ENCODE results near the gene IGSF9B. TPM values are rescaled to one million over a fixed set of nuclear protein-coding genes. Genes with fewer than 3 reads are reported as not detected.

Gene IGSF9B
- total RNA-seq, 1 donor from 2014 or later: 2.0 TPM

DNA sequence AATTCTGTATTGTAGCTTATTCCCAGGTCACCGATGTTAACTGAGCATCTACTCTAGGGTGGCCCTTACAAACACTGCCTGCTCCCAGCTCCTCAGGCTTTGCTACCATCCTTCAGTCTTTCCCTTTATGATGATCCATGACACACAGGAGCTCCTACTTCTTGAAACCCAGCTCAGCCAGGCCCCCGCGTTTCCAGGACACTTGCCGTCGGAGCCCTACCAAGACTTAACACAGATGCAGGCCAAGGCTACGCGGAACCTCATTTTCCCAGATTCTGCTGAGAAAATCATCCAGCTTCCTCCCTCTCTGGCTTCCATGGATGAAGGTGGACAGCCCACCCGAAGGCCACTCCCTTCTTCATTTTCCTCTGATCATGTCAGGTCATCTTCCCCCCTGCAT is 18.6 kb downstream of the IGSF9B start:
- DNase-seq: no peak

DNA sequence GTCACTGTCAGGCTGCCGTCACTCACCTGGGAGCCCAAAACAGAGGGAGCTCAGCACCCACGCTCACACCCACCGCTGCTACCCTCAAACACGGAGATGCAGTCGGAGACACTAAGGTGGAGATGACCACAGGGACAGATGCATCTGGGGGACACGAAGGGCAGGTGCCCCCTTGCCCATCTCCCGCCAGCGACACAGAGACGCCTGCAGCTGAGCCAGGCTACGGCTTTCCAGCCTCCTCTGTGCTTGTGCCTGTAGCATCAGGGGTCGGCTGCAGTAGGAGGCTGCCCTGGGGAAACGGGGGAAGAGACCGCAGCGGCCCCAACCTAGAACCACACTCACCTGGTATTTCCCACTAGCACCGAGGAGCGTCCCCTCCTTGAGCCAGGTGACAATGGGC is 19.3 kb downstream of the IGSF9B start:
- no peak for DNase-seq

DNA sequence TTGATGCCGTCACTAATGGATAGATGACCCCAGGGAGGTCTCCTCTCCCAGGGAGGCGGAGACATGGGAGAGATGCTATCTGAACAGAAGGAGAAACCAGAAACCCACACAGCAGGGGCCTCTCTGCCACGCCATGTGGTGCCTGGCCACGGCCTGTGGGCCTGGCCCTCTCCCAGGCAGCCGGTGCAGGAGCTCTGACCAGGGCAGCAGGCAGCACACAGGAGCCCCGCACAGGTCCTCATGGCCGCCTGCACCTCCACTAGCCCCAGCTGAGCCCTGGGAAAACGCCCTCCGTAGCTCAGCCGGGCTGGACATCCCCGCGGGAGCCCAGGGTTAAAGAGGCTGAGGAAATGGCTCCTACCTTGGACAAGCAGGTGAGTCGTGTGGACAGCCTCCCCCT is 19.8 kb downstream of the IGSF9B start:
- no peak for DNase-seq

DNA sequence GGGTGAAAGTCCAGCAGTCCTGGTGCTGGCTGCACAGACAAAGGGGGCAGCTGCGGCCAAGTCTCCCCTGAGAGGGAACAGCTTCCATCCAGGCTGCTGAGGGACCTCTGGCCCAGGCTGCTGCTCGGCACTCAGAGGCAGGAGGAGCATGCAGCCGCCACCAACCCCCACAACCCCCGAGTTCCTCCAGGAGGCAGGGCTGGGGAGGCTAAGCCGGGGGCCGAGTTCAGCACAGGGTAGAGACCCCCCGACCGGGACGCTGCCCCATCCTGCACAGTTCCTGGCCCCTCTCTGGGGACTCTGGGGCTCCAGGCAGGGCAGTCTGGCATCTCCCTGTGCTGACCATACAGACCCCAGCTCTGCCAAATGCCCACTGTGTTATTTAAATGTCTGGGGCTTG is 20.2 kb downstream of the IGSF9B start:
- DNase-seq: no peak

DNA sequence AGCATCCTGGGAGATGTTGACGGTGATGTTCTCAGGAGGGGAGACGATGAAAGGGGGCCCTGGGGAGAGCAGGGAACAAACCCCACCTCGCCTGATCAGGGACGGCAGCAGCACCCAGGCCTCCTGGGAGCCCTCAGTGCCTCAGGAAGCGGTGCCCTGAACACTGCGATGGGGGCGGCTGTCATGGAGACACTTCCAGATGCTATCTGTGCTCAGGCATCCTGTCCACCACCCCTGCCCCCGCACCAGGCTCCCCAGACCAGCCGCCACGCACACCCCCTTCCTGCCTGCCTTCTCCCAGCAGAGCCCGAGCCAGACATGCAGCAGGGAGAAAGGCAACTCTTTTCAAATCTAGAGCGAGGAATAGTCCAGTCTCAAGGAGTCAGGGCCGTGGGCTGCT is 20.6 kb downstream of the IGSF9B start:
- DNase-seq: no peak

DNA sequence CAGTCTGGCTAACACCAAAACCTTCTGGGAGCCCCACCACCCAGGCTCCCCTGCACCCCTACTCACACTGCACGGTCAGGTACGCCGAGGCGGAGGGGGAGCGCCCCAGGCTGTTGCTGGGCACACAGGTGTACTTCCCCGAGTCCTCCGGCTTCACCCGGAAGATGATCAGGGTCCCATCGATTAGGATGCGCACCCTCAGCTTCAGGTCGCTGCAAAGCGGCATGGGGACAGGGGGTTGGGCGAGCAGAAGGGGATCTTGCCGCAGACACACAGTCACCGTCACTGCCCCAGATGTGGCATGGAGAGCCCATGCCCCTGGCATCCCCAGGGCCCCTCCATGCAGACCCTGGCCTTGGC is 21.2 kb downstream of the IGSF9B start:
- no peak for DNase-seq

DNA sequence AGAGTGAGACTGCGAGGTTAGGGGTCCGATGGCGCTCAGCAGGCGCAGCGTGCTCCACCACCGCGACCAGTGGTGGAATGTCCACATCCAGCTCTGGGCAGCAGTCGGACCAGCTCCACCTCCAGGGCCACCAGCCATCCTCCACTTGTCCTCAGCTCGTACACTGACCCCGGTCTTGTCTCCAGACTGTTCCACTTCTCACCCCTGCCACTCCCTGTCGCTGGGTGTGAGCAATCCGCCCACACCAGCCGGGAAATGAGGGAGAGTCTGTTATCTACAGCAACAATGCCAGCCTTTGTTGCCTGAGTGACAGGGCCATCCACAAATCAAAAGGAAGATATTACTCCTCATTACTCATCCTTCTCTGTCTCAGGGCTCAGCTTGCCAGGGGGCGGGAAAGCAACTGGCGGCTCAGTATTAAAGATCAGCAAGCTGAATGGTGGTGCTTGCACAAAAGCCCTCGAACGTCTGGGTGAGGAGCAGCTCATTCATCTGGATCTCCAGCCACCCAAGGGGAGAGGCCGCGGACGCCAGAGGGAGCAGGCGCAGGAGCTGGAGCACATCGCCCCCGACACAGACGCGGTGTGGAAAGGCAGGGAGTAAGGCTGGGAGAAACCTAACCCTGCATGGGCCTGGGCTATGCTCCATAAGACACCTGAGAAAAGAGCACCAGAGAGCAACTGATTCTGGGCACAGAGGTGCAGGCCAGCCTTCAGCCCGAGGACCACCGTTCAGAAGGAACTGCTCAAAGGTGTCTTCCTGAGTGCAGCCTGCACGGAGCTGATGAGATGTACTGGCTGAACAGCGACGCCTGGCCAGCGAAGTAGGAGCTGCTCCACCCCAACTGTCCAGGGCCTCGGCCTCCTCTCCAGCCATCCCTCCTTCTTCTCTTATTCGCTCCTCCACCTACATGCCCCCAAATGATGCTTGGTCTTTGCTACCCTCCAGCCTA is 21.9 kb downstream of the IGSF9B start:
- peak; percentile 20 for DNase-seq

DNA sequence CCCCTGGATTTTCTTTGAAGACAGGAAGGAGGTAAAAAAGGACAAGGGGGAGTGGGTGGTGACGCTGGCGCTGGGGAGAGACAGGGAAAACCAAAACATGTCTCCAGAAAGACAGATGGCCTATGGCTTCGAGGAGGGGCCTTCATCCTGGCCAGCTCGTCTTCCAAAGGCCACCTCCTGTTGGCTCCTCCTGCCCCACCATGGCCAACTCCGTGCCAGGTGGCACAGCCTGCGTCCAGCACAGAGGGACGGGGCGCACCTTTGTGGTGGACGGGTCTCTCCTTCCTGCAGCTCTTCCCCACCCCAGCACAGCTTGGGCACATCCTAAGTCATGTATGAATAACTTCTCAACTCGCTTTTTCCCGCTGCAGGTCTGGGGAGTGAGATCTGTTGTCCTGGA is 22.7 kb downstream of the IGSF9B start:
- no peak for DNase-seq

DNA sequence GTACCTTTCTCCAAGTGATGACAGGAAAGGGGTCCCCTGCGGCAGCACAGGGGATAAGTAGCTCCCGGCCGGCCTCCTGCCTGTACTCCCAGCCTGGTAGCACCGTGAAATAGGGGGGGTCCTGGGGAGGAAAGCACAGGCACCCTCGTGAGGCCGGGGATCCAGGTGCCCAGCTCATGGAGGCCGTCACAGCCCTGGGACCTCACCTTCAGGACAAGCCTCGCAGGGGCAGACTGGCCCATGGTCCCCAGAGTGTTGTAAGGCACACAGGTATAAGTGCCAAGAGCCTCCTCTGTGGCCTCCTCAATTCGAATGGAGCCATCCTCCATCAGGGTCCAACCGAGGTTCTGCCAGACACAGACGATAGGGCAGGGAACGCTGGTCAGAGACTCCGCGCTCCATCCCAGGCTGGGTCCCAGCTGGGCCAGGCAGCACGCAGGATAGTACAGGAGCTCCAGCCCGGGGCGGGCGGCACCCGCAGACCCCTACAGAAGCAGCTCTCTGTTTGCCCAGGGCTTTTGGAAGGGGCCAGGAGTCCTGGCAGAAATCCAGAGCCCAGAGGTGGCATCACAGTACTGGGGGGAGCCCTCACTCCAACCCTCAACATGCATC is 25.2 kb downstream of the IGSF9B start:
- DNase-seq: no peak

DNA sequence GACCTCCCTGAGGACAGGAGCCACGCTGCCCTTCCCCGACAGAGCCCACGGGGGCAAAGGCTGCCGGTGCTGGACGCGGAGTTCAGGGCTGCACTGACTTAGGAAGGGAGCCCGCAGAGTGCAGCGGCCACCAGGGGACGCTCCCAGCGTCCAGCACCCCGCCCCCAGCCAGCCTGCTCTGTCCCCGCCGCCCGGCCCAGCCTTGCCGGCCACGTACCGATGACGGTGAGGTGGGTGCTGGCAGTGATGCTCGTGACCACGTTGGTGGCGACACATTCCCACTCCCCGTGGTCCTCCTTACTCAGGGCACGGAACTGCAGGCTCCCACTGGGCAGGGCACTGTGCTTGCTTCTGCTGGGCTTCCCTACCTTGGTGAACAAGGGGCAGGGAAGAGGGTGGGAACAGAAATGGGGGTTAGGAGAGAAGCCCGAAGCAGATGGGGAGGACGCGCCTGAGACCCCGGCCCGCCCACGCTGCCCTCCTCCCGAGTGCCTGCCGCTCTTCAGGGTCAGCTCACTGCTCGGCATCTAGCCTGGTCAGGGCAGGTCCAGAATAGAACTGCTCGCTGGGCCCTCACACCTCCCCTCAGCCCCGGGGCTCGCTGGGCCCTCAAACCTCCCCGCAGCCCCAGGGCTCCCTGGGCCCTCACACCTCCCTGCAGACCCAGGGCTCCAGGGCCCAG is 25.9 kb downstream of the IGSF9B start:
- no peak for DNase-seq

DNA sequence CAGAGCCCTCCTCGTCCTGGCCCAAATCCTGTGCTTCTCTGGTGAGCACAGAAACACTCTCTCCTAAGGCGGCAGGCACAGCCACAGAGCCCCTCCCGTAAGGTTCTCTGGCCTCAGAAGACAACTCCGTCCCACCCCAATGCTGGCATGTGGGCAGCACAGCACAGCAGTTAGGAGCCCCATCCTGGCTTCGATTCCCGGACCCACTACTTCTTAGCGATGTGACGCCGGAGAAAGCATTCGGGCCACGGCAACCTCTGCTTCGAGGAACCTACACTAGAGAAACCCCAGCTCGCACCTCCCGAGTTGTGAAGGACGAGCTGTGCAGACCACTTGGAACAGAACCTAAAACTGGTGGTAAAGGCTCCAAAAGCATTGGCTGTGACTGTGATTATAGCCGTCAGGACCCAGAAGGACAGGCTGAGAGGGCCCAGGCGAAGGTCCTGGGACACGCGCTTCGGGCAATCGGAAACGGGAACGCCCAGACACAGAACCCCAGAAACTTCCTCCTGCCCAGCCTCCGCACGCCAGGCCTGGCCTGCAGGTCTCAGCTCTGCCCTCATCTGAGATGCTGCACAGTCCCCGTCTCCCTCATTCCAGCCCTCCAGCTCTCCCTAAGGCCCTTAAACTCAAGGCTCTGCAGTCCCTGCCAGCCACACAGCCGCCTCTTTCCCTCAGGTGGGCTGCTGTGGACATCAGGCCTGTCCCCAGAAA is 26.6 kb downstream of the IGSF9B start:
- DNase-seq: no peak

DNA sequence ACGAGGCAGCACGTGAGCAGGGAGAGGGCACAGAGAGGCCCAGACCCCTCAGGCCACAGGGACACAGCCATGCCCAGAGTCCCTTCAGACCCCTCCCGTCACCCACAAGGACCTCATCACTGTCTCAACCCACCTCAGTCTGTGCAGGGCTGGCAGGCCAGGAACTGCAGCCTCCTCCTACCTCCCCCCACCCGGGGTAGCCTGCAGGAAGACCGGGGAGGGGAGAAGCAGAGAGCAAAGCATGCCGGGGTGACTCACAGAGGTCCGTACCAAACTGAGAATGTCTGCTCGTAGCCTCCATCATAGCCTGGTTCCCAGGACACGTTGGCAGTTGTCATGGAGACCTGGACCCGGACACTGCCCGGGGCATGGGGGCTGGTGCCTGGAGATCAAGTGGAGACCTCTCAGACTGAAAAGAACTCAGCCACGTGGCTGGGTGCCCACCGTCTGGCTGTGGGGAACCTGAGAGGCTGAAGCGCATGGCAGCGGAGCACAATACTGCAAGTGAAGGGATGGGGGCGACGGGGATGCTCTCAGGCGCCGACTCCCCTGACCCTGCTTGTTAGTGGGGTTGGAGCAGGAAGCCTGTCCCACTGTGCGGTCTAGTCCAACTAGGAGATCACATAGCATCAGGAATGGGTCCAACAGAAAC is 27.2 kb downstream of the IGSF9B start:
- no peak for DNase-seq

DNA sequence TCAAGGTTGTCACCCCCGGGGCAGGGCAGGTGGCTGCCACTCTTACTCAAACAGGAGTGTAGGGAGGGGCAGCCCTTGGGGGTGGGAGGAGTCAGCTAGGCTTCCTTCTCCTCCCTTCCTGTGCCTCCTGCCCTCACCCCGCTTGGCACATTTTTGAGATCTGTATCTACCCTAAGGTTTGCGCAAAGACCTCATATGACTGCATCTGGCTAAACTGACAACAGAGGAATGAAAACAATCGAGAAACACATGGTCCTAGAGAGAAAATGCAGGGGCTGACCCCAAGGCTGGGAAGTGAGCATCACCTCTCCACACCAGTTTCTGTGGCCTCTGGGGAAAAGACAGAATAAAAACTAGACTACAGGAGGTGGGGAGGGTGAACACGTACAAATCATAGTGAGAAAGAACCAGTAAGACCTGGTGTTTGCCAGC is 28.1 kb downstream of the IGSF9B start:
- no peak for DNase-seq

DNA sequence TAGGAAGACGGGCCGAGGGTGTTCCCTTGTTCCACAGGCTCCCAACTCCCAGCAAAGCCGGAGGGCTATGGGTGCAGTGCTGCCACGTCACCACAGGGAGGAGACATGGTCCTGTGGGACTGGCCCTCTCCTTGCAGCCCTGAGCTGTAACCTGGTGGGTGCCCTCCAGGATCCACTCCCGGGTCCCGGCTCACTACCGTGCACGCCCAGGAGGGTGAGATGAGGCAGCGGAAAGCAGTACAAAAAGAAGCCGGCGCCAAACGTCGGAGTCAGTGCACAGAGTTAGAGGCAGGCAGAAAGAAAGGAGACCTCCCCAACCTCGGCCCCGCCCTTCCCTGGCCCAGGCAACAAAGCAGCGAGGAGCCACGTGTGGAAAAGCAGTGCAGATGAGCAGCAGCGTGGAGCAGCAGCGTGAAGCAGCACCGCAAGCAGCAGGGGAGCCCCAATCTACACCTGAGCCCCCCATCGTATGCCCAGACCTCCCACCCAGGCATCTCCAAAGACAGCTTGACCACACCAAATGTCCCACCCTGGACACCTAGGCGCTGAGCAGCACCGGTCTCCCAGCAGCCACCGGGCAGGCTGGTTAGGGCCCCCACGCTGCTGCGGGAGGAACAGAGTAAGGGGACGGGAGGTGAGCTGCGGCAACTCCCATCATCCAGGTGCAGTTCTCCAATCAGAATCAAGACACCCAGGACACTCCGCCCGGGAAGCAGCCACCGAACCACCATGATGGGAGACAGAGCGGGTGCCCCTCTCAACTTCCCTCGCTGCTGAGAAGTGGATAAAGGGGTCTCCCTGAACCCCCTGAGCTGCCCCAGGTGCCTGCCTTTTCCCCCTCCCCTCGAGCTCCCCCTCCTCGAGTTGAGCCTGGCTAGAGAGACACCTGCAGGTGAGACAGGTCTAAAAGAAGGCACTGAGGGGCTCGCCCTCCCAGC is 28.8 kb downstream of the IGSF9B start:
- DNase-seq: peak; percentile 8

DNA sequence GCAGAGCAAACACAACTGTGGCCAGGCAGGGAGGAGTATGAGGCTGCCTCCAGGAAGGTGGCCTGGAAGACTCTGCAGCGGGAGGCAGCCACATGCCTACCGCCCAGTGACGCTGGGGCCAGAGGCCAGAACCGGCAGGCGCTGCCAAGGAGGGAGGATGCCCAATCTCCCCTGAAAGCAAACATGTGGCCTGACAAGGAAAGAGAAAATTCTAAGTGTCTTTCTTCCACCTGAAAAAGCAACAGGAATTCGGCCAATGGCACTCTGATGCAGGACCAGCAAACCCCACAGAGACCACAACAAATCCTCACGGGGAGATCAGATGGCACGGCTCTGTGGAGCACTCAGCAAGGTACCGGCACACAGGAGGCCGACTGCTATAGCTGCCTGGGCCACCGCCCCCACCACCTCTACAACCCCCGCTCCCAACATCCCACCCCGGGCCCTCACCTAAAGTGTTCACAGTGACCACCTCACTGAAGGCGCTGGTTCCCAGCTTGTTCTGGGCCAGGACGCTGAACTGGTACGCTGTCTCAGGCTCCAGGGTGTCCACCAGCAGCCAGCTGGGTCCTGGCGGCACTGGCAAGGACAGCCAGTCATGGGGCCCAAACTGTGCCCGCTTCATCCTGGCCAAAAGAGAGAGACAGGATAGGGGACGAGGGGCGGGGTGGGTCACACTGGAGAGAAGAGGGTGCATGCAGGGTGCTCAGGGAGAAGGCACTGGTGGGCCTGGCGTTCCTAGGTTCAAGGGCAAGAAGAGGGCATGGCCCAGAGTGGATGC is 30.1 kb downstream of the IGSF9B start:
- DNase-seq: no peak

DNA sequence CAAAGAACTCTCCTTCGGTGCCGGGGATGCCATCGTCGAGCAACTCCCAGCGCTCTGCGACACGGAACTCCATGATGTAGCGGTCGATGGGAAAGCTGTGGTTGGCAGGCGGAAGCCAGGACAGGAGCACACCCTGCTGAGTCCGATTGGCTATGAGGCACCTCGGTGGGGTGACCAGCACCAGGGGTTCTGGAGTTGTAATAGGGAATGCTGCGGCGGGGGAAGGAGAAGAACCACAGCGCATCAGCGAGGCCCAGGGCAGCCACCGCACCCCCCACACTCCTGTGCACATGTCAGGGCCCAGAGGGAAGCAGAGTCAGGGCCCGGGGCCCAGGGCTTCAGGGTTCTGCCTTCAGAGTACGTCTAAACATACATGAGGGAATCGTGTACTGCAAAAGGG is 31.0 kb downstream of the IGSF9B start:
- DNase-seq: no peak

DNA sequence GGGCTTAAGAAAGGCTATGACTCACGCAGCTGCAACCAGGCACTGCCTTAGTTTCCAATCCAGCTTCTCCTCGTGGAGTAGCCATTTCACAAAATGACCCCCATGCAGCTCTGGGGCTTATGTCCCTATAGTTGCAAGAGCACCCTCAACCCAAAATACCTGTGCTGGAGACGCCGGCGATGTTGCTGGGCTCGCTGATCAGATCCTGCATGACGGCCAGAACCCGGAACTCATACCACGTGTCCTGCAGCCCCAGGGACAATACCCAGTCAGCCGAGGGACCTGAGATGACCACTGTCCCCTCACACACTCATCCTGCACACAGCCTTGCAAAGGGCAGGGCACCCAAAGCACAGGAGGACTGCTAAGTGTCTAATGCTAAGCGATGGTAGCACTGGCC is 32.1 kb downstream of the IGSF9B start:
- DNase-seq: no peak

DNA sequence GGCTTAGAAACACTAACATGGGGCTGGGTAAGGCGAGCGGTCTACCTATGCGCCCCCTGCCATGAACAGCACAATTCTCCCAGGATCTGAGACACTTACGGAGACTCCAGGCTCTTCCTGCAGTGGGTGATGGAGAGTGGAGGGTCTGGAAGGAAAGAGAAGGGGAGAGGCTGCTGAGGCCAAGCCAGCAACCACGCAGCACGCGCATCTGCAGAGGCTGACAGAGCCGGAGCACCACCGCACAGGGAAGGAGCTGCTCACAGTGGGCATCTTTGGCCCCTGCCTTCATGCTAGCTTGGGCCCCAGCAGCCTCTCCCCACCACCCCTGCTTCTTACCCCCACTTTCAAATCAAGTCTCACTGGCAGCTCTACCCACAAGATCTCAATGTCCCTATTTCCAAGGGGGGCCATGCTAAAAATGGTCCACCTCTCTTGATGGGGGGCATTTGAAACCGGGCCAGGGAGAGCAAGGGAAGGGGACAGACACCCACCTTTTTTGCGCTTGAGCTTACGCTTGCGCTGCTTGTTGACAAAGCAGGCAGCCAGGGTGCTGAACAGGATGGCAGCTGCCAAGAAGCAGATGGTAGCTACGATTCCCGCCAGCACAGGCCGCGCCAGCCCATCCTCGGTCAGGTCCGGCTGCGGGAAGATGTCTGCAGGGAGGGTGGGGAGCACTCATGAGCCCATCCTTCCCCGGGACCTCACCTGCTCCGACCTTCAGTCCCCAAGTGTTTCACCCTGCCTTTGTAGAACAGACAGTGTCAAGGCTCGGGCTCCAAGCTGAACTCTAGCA is 34.5 kb downstream of the IGSF9B start:
- no peak for DNase-seq

DNA sequence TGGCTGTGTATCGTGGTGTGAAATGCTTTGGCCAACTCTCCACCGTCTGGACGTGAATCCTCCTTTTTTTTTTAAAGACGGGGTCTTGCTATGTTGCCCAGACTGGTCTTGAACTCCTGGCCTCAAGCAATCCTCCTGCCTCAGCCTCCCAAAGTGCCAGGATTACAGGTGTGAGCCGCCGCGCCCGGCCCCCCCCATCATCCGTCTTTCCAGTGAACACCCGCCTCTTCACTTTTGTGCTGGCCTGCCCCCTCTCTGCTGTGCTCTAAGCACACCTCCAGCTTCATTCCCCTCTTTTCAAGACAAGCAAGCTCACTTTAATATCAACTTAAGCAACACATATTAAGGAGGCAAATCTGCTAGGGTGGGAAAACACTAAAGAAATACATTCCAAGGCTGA is 35.3 kb downstream of the IGSF9B start:
- no peak for DNase-seq

Measured in skin of body (tissue), 2 donors.